GM18511 (cell line): ENCODE measurements around the gene STYXL2.

Source experiments
- ATAC-seq: cut with Tn5 transposase; IDR thresholded peaks from one replicate; pipeline ENCODE4 v1.9.1; 2021; ENCODE audit warnings: mild to moderate bottlenecking, moderate library complexity; ENCODE audit not compliant: unreplicated experiment

STYXL2 gene

DNA sequence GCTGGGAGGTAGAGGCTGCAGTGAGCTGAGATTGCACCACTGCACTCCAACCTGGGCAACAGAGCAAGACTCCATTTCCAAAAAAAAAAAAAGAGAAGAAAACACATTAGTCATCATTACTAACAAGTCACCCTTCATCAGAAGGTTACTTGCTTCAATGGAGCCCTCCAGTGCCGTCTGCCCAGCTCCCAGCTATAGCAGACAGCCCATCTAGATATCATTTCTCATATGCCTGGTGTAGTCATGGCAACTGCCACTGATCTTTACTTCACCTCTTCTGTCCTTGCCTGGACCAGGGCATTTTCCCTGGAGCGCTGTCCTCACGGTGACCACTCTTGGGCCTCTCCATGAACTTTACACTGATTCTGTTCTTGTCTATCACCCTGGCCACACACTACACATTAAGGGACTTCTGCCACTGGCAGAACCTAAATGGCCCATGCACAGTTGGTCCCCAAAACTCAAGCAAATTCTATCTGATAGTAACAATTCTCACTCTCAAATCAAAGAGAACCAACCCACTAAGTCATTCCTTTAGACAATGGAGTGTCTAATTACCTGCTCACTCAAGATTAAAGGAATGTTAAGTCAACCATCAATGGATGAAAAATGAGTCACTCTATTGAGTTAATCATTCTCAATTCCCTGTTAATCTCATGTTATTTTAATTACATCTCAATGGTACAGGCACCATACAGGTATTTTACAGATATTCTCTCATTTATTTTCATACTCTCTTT lies 16.6 kb upstream of the STYXL2 start:
- ATAC-seq: no peak

- no peak for ATAC-seq
Measured at GRCh38 chr1:167077868-167078210, 16.0 kb upstream of the STYXL2 start.

DNA sequence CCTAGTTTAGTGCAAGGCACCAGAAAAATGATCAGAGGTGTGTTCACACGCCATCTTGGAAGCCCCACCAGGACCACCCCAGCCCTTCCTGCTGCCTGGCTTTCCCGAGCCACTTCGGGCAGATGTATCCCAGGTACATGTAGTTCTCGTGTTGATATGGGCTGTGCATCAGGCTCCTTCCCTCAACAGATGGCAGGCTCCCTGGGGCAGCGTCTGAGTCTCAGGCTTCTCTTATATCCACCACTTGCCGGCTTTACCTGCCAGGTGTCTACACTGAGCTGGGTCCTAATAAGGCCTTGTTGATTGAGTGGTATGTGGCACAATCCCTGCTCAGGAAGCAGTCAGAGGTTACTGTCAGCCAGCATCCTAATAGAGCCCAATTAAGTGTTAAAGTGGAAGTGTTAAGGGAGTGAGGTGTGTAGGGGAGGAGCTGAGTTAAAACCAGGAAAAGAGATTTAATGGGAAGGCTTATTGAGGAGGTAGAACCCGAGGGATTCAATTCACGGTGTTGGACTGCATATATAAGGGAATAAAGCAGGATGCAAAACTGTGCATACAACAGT lies 12.2 kb upstream of the STYXL2 start:
- no peak for ATAC-seq

DNA sequence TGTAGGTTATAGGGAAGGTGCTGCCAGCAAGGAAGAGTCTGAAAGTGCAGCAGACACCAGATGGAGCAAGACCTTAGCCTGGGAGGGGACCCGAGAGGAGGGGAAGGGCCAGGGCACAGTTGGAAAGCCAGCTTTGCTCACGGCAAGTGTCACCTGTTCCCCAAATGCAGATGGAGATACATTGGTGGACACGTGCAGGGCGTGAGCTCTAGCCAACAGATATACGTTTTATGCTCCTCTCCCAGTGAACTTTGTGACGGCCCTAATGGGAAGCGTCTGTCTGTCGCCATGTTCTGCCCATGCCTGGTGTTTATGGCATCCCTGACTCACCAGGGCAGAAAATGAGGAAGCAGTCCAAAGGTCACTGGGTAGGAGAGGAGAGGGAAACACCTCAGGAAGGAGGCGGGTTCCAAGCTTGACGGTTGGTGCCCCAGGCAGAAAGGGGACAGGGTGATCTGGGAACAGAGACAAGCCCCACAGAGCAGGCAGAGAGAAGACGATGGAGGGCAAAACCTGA lies 11.3 kb upstream of the STYXL2 start:
- ATAC-seq: no peak

DNA sequence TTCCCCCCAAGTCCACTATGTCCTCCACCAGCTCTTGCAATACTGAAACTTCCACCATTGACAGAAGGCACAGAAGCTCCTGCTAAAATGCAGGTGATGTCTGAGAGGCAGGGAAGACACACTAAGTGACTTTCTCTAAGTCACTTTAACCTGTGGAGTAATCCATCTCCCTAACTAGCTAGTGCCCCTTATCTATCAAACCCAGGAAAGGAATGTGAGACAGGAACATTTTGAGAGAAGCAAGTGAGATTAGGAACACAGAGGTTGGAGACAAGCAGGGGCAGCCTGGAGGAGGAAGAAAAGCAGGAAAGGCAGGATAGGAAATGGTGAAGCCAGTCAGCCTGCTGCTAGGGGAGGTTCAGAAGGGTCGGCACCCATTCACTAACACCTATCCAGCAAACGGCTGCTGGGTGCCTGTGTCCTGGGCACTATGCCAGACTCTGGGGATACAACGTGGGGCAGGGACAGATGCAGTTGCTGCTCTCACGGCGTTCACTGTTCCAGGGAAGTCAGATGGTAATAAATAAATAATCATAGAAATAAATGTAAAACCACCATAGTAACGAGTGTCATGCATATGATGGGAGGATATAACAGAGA lies 10.7 kb upstream of the STYXL2 start:
- ATAC-seq: no peak

DNA sequence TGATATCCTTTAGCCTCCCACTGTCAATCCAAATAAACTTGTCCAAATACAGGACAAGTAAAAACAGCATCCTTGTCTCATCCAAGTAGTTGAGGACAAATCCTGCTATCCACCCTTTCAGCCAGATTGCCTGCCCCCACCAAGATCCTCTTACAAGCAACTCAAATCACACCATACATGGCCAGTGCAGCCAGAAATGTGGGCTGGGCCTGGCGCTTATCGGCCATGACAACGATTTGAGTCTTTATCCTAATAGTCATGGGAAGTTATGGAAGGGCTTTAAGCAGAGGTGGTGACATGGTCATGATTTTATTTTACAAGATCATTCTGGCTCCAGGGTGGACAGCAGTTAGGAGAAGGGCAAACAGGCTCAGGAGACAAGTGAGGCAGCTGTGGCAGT lies 10.0 kb upstream of the STYXL2 start:
- ATAC-seq: no peak

DNA sequence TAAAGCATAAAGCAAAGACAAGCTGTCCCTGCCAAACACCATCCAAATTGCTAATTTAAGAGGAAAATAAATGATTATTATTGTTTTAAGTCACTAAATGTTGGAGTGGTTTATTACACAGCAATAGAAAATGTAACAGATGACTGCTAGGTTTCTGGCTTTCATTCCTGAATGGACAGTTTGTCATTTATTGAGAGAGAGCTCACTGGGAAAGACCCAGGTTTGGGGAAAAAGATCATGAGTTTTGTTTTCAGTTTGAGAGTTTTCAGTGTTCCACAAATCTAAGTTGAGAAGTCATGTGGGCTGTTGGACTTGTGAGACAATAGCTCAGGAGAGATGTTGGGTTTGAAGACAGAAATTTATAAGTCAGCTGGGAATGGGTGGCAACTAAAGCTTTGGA lies 9.1 kb upstream of the STYXL2 start:
- ATAC-seq: no peak

DNA sequence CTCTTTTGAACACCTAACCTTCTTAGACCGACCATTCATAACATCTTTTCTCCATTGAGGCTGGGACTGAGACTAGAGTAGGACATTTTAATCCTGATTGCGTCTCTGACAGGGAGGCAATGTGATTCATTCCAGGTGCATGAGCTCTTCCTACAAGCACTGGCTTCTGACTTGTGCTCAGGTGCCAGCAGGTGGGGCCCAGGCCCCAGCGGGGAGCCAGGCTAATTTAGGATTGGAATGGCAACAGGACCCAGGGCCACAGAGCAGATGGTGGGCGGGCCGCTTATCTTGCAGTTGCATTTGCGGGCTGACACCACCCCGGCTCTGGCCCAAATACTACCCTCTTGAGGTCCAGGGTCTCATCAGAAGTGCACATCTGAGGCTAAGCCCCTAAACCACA lies 7.8 kb upstream of the STYXL2 start:
- no peak for ATAC-seq

DNA sequence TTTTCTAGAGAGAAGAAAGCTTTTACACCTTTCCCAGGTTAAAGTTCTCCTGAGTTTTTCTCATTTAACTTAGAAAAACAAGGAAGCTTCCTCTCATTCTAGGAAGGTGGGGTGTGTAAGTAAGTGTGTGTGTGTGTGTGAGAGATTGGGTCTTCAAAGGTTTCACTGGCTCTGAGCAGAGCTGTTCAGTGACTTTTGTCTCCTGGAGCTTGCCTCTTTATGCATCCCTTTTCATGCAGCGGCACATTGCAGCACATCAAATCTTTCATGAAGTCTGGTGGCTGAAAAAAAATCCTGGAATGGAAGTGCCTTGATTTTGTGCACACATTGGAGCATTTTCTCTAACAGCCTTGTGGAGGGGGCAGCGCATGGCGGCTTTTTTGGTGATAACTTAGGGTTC lies 7.1 kb upstream of the STYXL2 start:
- ATAC-seq: no peak

GRCh38 chr1:167088746-167089417 lies 5.0 kb upstream of the STYXL2 start:
- no peak for ATAC-seq

GRCh38 chr1:167089939-167090313 lies 3.9 kb upstream of the STYXL2 start:
- ATAC-seq: peak; percentile 11

DNA sequence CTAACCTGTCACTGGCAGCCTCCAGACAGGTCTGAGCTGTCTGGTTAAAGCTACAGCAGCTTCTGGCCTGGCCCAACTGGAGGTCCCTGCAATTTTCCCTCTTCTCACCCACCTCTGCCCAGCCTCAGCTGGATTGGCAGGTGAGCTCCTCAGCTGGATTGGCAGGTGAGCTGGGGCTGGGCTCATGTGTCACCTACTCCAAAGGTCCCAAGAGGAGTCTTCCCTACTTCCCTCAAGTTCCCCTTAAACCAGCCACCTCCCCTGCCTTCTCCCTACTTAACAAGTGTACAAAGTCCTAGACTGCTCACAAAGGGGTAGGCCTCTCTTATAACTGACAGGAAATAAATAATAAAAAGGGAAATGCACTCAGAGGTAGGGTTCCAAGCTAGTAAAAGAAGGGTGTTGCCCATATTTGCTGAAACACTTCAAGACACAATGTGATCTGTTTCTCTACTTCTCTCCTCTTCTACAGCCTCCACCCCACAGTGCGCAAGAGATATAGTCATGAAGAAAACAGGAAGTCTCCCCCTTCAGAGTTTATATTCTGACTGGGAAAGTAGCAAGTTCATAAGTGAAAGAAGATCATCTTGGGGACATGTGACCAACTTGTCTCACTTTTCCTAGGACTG lies 3.4 kb upstream of the STYXL2 start, which contains the start of gene GPA33:
Gene GPA33 (minus strand): TSS at position 64 of the 629 bp plus-strand sequence. CDS start 90 bp downstream, outside the sequence.
- peak; percentile 58 for ATAC-seq

DNA sequence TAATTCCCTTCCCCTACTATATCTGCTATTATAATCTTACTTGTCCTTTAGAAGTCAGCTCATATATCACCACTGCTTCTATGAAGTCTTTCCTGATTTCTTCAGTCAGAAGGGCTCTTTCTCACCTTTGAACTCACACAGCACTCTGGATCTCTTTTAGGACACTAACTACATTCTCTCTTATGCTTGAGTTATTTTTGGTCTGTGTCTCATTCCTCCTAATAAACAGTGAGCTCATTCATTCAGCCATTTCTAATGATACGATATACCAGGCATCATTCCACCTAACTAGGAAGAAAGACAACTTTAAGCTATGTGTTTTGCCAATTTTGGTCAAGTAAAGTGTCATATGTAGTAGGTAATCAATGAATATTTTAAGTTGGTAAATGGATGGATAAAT lies 1.2 kb upstream of the STYXL2 start:
- no peak for ATAC-seq

- no peak for ATAC-seq
Measured at GRCh38 chr1:167094690-167095089, 815 bp downstream of the STYXL2 start.

GRCh38 chr1:167095368-167095767 lies 1.5 kb downstream of the STYXL2 start:
- ATAC-seq: no peak

GRCh38 chr1:167099851-167100250 lies 6.0 kb downstream of the STYXL2 start:
- no peak for ATAC-seq

DNA sequence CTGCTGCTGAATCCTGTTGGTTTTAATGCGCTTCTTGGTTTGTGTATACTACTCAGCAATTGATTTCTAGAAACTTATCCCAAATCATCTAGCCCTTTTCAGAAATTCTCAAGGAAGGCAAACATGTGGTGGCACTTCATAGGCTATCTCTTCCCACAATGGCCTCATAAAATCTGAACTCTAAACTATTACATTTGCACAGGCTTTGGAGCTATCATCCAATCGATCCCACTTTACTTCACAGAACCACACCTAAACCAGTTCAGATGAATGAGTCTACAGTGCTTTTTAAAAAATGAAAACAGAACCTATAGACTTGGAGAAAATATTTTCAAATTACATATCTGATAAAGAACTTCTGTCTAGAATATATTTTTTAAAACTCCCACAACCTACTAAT lies 6.9 kb downstream of the STYXL2 start:
- ATAC-seq: no peak

GRCh38 chr1:167101754-167102153 lies 7.9 kb downstream of the STYXL2 start:
- no peak for ATAC-seq

GRCh38 chr1:167102906-167103573 lies 9.2 kb downstream of the STYXL2 start:
- no peak for ATAC-seq

- no peak for ATAC-seq
Measured at GRCh38 chr1:167104256-167104633, 10.4 kb downstream of the STYXL2 start.
